ENCODE data around the gene FZD10.

GRCh38 chr12:130117233-130117632, 45.0 kb upstream of the FZD10 start:
- TF ChIP-seq, protein P1, sequence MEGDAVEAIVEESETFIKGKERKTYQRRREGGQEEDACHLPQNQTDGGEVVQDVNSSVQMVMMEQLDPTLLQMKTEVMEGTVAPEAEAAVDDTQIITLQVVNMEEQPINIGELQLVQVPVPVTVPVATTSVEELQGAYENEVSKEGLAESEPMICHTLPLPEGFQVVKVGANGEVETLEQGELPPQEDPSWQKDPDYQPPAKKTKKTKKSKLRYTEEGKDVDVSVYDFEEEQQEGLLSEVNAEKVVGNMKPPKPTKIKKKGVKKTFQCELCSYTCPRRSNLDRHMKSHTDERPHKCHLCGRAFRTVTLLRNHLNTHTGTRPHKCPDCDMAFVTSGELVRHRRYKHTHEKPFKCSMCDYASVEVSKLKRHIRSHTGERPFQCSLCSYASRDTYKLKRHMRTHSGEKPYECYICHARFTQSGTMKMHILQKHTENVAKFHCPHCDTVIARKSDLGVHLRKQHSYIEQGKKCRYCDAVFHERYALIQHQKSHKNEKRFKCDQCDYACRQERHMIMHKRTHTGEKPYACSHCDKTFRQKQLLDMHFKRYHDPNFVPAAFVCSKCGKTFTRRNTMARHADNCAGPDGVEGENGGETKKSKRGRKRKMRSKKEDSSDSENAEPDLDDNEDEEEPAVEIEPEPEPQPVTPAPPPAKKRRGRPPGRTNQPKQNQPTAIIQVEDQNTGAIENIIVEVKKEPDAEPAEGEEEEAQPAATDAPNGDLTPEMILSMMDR (IDR thresholded peaks at IDR 0.05), result no peak
- no peak for TF ChIP-seq POLR2A (IDR thresholded peaks at IDR 0.05)

Measured in thyroid gland (tissue), 4 donors.